HEK293T (cell line): ENCODE results near the gene PLXNA3.

ENCODE experiments used
- CTCF ChIA-PET: fragments of 350-600 bp; formaldehyde crosslinking; extraction: SDS; loops from one replicate; lab custom pipeline; 2021; ENCODE audit warnings: antibody characterized with exemption, inconsistent platforms; lab: Yijun Ruan, JAX
- POLR2A ChIA-PET: fragments of 350-600 bp; formaldehyde crosslinking; extraction: SDS; loops from one replicate; lab custom pipeline; 2020; ENCODE audit warnings: antibody characterized with exemption, inconsistent platforms; lab: Yijun Ruan, JAX
- DNase-seq: peaks from one replicate; pipeline ENCODE4 v3.0.0; 2012; ENCODE audit warnings: mixed read lengths; ENCODE audit errors: extremely low spot score
- ARNT ChIP-seq: fragments of 450-650 bp; IDR thresholded peaks from 2 replicates; pipeline ENCODE4 v1.6.1; 2017; ENCODE audit warnings: mild to moderate bottlenecking
- BHLHE40 ChIP-seq: fragments of 450-650 bp; IDR thresholded peaks from 2 replicates; pipeline ENCODE4 v1.6.1; 2016; ENCODE audit warnings: mild to moderate bottlenecking, moderate library complexity, borderline replicate concordance
- CTBP1 ChIP-seq: fragments of 450-650 bp; IDR thresholded peaks from 2 replicates; pipeline ENCODE4 v1.6.1; 2016; ENCODE audit warnings: borderline replicate concordance
- ELF4 ChIP-seq: fragments of 450-650 bp; IDR thresholded peaks from 2 replicates; pipeline ENCODE4 v1.6.1; 2017; ENCODE audit warnings: antibody characterized with exemption
- FOXA1 ChIP-seq: fragments of 450-650 bp; IDR thresholded peaks from 2 replicates; pipeline ENCODE4 v1.6.1; 2016; ENCODE audit warnings: mild to moderate bottlenecking
- FOXK2 ChIP-seq: fragments of 450-650 bp; IDR thresholded peaks from 2 replicates; pipeline ENCODE4 v1.6.1; 2016; ENCODE audit warnings: mild to moderate bottlenecking
- FOXM1 ChIP-seq: fragments of 450-650 bp; IDR thresholded peaks from 2 replicates; pipeline ENCODE4 v1.6.1; 2017; ENCODE audit warnings: mild to moderate bottlenecking, borderline replicate concordance
- HDGF ChIP-seq: fragments of 450-650 bp; IDR thresholded peaks from 2 replicates; pipeline ENCODE4 v1.6.1; 2017; ENCODE audit warnings: antibody characterized with exemption, borderline replicate concordance
- L3MBTL2 ChIP-seq: fragments of 450-650 bp; conservative IDR thresholded peaks from 2 replicates; pipeline ENCODE4 v1.6.1; 2016; ENCODE audit warnings: mild to moderate bottlenecking
- LEF1 ChIP-seq: fragments of 450-650 bp; IDR thresholded peaks from 2 replicates; pipeline ENCODE4 v1.6.1; 2017; ENCODE audit warnings: mild to moderate bottlenecking, borderline replicate concordance
- NFRKB ChIP-seq: fragments of 450-650 bp; IDR thresholded peaks from 2 replicates; pipeline ENCODE4 v1.6.1; 2016; ENCODE audit warnings: mild to moderate bottlenecking, moderate library complexity
- PKNOX1 ChIP-seq: fragments of 450-650 bp; IDR thresholded peaks from 2 replicates; pipeline ENCODE4 v1.6.1; 2016
- SP1 ChIP-seq: fragments of 450-650 bp; IDR thresholded peaks from 2 replicates; pipeline ENCODE4 v1.6.1; 2017
- SUZ12 ChIP-seq: fragments of 450-650 bp; IDR thresholded peaks from 2 replicates; pipeline ENCODE4 v1.6.1; 2016; ENCODE audit warnings: mild to moderate bottlenecking
- TARDBP ChIP-seq: fragments of 450-650 bp; IDR thresholded peaks from 2 replicates; pipeline ENCODE4 v1.6.1; 2016
- ZNF384 ChIP-seq: fragments of 450-650 bp; IDR thresholded peaks from 2 replicates; pipeline ENCODE4 v1.6.1; 2016

Gene PLXNA3

GRCh38 chrX:154458116-154458953 lies at the start of gene PLXNA3:
TSS of gene PLXNA3 (plus strand) at chrX:154458281. CDS start at chrX:154460184, 1,903 bp downstream.
- no peak for TF ChIP-seq PKNOX1
- TF ChIP-seq SP1 = no peak
- TF ChIP-seq LEF1 = no peak; the same call in 1 of the 2 replicates
- TF ChIP-seq ARNT = no peak
- no peak for TF ChIP-seq TARDBP
- TF ChIP-seq FOXA1 = no peak
- 0 out of 2 replicates have a peak, but pooled peaks have one; percentile 62 for TF ChIP-seq FOXM1
- POLR2A ChIA-PET = interaction anchor here (0.6 to 1.9 kb wide), 7 partner anchors 14 to 58 kb away, joined by 3 to 7 read pairs (median 4); partner anchors contain the start of genes FAM3A, FAM50A, SLC10A3 and UBL4A
- DNase-seq = peak; percentile 71
- CTCF ChIA-PET = interaction anchor here (0.7 kb wide), 1 partner anchor 92 kb away, joined by 3 read pairs; no protein-coding TSS in a partner anchor

- TF ChIP-seq LEF1 = no peak
- TF ChIP-seq SP1 = no peak
- no peak for TF ChIP-seq PKNOX1
- no peak for TF ChIP-seq SUZ12
- TF ChIP-seq FOXM1 = no peak
- no peak for TF ChIP-seq NFRKB
- TF ChIP-seq ZNF384 = no peak
- TF ChIP-seq ARNT = no peak
- no peak for TF ChIP-seq HDGF
- no peak for TF ChIP-seq BHLHE40
- TF ChIP-seq FOXA1 = no peak
- no peak for TF ChIP-seq ELF4
- no peak for TF ChIP-seq CTBP1
- no peak for DNase-seq
- POLR2A ChIA-PET = interaction anchor here (0.6 to 4.1 kb wide), 4 partner anchors 10 to 82 kb away, joined by 3 to 40 read pairs (median 3); partner anchors contain the start of genes RPL10 and SLC10A3
- CTCF ChIA-PET = interaction anchor here (0.9 kb wide), 1 partner anchor 18 kb away, joined by 3 read pairs; no protein-coding TSS in a partner anchor
Measured at GRCh38 chrX:154408659-154409221, 49.3 kb upstream of the PLXNA3 start.

- CTCF ChIA-PET = interaction anchor here (0.9 kb wide), 1 partner anchor 18 kb away, joined by 3 read pairs; no protein-coding TSS in a partner anchor
- POLR2A ChIA-PET = interaction anchor here (1.0 to 4.1 kb wide), 3 partner anchors 10 to 81 kb away, joined by 3 to 40 read pairs (median 3); partner anchors contain the start of genes RPL10 and SLC10A3
- TF ChIP-seq PKNOX1 (no peak), ZNF384 (no peak), L3MBTL2 (no peak), HDGF (no peak), FOXA1 (no peak), SP1 (no peak), SUZ12 (no peak), ELF4 (no peak), FOXM1 (no peak), LEF1 (no peak), FOXK2 (no peak), CTBP1 (no peak), ARNT (no peak), TARDBP (no peak), BHLHE40 (no peak)
- no peak for DNase-seq
Measured at GRCh38 chrX:154409222-154409871, 48.7 kb upstream of the PLXNA3 start, which contains the start of gene DNASE1L1. TSS of gene DNASE1L1 (minus strand) at chrX:154409254. CDS start at chrX:154405568, 3,686 bp downstream.

GRCh38 chrX:154411981-154412340 lies 46.1 kb upstream of the PLXNA3 start:
- ChIA-PET POLR2A (interaction anchor here (0.6 to 2.7 kb wide), 22 partner anchors 9 to 135 kb away, joined by 3 to 14 read pairs (median 5); partner anchors contain the start of genes ATP6AP1, FAM50A, IKBKG and PLXNA3), CTCF (no interaction called here)
- DNase-seq = peak; percentile 74
- TF ChIP-seq HDGF = 0 out of 2 replicates have a peak, but pooled peaks have one; percentile 50
- no peak for TF ChIP-seq BHLHE40
- no peak for TF ChIP-seq PKNOX1
- peak; percentile 31; the same call in 1 of the 2 replicates for TF ChIP-seq L3MBTL2

- CTCF ChIA-PET = no interaction called here
- no peak for TF ChIP-seq FOXA1
- TF ChIP-seq SUZ12 = no peak
- TF ChIP-seq L3MBTL2 = no peak
- DNase-seq = no peak
Measured at GRCh38 chrX:154412468-154412867, 45.6 kb upstream of the PLXNA3 start.

More at GRCh38 chrX:154412468-154412867, 45.6 kb upstream of the PLXNA3 start:
- POLR2A ChIA-PET = interaction anchor here (0.6 to 2.7 kb wide), 22 partner anchors 8 to 135 kb away, joined by 3 to 14 read pairs (median 5); partner anchors contain the start of genes ATP6AP1, FAM50A, IKBKG and PLXNA3
